ENCODE results near the gene HPCAL1.

HPCAL1 gene

GRCh38 chr2:10378189-10378588 lies 75.5 kb downstream of the HPCAL1 start:
- FAIRE-seq: peak; percentile 84
- peak; percentile 47 for DNase-seq (ENCODE audit: extremely low spot score, insufficient read length, low read depth)

- no peak for FAIRE-seq
- DNase-seq (ENCODE audit: extremely low spot score, insufficient read length, low read depth): no peak
Measured at GRCh38 chr2:10380048-10380926, 77.6 kb downstream of the HPCAL1 start.

- DNase-seq (ENCODE audit: extremely low spot score, insufficient read length, low read depth) (no peak), FAIRE-seq (no peak)
Measured at GRCh38 chr2:10381997-10382353, 79.3 kb downstream of the HPCAL1 start.

GRCh38 chr2:10382354-10383061 lies 79.8 kb downstream of the HPCAL1 start:
- FAIRE-seq: peak; percentile 91
- peak; percentile 30 for DNase-seq (ENCODE audit: extremely low spot score, insufficient read length, low read depth)

GRCh38 chr2:10383960-10384734 lies 81.4 kb downstream of the HPCAL1 start:
- FAIRE-seq (no peak), DNase-seq (ENCODE audit: extremely low spot score, insufficient read length, low read depth) (no peak)

- FAIRE-seq: no peak
Measured at GRCh38 chr2:10385501-10385900, 82.8 kb downstream of the HPCAL1 start.

GRCh38 chr2:10385933-10386773 lies 83.4 kb downstream of the HPCAL1 start:
- DNase-seq (ENCODE audit: extremely low spot score, insufficient read length, low read depth): no peak
- no peak for FAIRE-seq

More at GRCh38 chr2:10385501-10385900, 82.8 kb downstream of the HPCAL1 start:
- DNase-seq (ENCODE audit: extremely low spot score, insufficient read length, low read depth): no peak

- no peak for FAIRE-seq
- no peak for DNase-seq (ENCODE audit: extremely low spot score, insufficient read length, low read depth)
Measured at GRCh38 chr2:10387033-10387432, 84.3 kb downstream of the HPCAL1 start.

GRCh38 chr2:10388954-10389560 lies 86.4 kb downstream of the HPCAL1 start:
- FAIRE-seq (no peak), DNase-seq (ENCODE audit: extremely low spot score, insufficient read length, low read depth) (no peak)

GRCh38 chr2:10389573-10389972 lies 86.9 kb downstream of the HPCAL1 start:
- FAIRE-seq: no peak
- DNase-seq (ENCODE audit: extremely low spot score, insufficient read length, low read depth): no peak

GRCh38 chr2:10390369-10390801 lies 87.7 kb downstream of the HPCAL1 start:
- no peak for FAIRE-seq
- DNase-seq (ENCODE audit: extremely low spot score, insufficient read length, low read depth): no peak

- FAIRE-seq: no peak
- no peak for DNase-seq (ENCODE audit: extremely low spot score, insufficient read length, low read depth)
Measured at GRCh38 chr2:10392100-10392499, 89.4 kb downstream of the HPCAL1 start.

- DNase-seq (ENCODE audit: extremely low spot score, insufficient read length, low read depth) (no peak), FAIRE-seq (no peak)
Measured at GRCh38 chr2:10392548-10392947, 89.8 kb downstream of the HPCAL1 start.

- DNase-seq (ENCODE audit: extremely low spot score, insufficient read length, low read depth): no peak
- FAIRE-seq: no peak
Measured at GRCh38 chr2:10392951-10393639, 90.4 kb downstream of the HPCAL1 start.

GRCh38 chr2:10393640-10393982 lies 90.9 kb downstream of the HPCAL1 start:
- DNase-seq (ENCODE audit: extremely low spot score, insufficient read length, low read depth): no peak
- FAIRE-seq: no peak

GRCh38 chr2:10395893-10396292 lies 93.2 kb downstream of the HPCAL1 start:
- no peak for FAIRE-seq
- DNase-seq (ENCODE audit: extremely low spot score, insufficient read length, low read depth): no peak

- DNase-seq (ENCODE audit: extremely low spot score, insufficient read length, low read depth) (no peak), FAIRE-seq (no peak)
Measured at GRCh38 chr2:10396464-10396863, 93.8 kb downstream of the HPCAL1 start.

- DNase-seq (ENCODE audit: extremely low spot score, insufficient read length, low read depth): no peak
- FAIRE-seq: no peak
Measured at GRCh38 chr2:10397297-10397875, 94.7 kb downstream of the HPCAL1 start.

Data from GM18507 (cell line).